Measurements from ENCODE around the gene RUNX1.
"Not testable (repeated sequence)": the region's sequence is repeated elsewhere in the genome, so short reads cannot be mapped to it uniquely, and the experiment has no call there.

Gene RUNX1

DNA sequence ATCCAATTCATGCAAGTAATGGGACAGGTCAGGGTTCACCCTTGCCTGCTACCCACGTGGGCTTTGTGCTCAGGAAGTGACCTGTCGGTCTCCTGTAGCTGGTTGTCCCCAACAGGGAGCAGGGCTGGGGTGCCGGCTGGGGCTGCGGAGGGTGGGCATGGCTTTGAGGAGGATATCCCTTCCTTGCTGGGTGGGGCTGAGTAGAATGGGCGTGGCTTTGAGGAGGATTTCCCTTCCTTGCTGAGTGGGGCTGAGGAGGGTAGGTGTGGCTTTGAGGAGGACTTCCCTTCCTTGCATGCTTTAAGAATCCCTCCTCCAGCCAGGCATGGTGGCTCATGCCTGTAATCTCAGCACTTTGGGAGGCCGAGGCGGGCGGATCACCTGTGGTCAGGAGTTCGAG, 229.1 kb downstream of the RUNX1 start:
- DNase-seq: no peak

DNA sequence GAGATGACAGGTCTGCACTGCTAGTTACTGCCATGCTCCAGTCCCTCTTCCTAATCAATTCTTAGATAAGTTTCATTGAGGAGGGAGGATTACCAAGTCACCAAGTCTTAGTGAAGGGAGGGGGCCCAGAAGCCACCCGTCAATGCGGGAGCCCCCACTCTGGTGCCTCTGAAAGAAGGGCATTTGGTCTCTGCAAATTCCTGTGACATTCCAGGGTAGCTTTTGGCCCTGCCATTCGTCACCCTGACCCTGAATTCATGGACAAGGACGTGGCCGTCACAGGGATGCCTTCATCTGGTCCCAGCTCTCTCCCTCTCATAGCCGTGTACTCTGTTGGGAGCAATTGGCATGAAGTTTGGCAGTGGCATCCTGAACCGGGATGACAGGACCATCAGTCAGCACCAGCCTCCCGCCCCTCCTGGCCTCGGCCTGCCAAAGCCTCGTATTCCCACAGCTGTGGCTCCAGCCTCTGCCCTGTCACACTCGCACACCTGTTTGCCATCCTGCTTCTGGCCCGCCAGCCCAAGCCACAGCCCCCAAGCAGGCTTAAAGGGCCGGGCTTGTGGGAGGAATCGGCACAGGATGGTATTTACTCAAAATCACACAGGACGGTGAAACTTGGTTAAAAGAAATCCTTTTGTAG, 229.6 kb downstream of the RUNX1 start:
- DNase-seq: no peak

DNA sequence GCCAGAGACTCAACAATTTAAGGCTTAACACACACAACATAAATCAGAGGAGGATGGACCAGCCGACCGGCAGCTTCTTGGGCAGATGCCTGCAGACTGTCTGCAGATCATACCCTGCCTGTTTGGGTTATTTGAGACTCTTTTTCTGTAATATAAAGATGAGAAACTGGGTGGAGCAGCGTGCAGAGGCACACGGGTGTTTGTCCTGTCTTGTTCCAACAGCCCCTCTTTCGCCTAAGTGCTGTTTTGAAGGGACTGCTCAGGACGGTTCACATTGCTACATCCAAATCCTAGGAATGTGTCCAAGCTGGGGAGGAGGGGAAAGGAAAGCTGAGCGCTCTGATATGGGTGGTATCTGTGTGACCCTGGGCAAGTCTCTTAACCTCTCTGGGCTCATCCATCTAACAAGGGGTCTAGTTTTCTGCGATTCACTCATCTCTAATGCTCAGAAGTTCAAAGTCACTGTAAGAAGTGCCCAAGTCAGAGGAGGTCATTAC, 230.4 kb downstream of the RUNX1 start:
- no peak for DNase-seq

DNA sequence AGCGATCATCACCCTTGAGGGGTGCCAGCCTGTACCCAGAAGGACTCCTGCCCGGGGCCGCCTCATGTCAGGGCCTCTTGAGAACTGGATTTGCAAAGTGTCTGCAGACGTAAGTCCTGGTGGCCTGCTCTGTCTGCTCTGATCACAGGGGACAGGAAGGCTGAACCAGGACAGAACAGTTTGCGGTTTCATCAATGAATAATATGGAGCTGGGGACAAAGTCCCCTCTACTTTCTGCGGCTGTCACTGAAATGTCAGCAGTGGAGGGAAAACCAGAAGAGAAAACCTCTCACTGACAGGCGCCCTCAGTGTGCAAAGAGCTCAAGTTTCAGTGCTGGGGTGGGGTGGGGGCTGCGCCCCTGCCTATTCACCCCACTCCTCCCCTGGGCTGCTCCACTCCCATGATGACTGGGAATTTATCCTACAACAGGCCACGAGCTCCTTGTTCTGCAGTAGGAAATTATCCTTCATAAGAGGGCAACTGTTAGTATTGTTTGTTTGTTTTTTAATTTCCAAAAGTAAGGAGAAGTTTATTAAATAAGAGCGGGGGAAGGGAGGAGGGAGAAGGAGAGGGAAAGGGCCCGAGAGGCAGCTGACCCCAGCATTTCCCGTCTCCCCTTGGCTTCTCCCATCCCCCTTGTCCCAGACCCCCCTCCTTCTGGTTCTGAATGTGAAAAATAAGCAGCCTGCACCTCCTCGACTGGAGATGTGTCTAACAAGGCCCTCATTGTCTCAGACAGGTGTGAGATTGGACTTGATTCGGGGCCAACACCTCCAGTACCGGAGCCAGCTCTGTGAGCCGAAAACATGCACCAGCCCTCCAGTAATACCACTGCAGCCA, 231.1 kb downstream of the RUNX1 start:
- DNase-seq: no peak

DNA sequence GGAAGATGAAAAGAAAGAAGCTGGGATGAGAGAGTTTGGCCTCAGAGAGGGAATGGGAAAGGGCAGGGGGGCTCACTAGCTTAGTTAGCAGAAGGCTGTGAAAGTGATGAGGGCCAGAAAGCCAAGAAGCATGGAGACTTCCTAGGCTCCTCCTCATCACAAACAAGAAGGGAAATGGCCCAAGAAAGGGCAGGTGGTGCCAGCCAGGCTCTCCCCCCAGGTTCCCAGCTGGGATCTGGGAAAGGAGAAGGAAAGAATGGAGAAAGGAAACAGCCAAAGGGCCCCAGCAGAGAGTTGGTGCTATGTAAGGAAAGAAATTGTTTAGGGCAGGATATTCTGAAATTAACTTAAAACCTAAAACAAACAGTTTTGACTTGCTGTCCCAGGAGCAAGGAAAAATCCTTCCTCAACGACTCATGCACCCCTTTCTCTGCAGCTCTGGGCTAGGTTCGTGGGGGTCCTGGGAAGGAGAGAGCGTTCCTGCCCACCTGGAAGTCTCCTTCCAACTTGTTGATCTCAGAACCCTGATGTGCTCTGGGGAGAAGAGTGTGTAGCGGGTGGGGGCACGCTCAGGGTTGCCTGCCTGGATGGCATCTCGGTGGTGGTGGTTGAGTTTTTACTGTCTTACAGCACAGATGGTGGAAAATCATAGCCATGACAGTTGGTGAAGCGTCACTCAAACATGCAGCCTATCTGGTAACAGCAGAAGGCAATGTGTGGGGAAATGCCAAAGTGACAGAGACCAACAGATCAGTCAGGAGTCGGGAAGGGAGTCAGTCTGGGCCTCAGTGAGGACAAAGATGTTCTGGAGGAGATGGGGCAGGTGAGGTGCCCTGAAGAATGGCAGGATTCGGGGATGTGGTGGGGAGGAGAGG, 233.0 kb downstream of the RUNX1 start:
- DNase-seq: no peak

DNA sequence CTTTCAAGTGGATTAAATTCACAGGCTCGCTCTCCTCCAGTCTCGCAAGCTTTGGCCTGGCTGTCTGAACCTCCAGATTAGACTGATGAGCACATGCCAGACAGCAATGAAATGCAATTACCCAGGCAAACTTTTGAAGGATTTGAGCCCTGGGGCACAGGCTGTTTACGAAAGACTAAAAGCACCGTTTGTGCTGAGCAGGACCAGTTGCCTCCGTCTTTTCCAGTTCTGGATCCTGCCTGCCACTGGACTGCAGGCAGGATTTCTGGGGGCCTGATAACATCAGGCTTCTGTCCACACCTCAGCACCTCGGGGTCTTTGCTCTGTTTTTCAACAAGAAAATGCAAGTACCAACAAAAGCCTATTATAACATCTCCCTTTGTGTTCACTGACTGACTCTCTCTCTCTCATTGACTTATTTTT, 234.6 kb downstream of the RUNX1 start:
- DNase-seq: no peak

DNA sequence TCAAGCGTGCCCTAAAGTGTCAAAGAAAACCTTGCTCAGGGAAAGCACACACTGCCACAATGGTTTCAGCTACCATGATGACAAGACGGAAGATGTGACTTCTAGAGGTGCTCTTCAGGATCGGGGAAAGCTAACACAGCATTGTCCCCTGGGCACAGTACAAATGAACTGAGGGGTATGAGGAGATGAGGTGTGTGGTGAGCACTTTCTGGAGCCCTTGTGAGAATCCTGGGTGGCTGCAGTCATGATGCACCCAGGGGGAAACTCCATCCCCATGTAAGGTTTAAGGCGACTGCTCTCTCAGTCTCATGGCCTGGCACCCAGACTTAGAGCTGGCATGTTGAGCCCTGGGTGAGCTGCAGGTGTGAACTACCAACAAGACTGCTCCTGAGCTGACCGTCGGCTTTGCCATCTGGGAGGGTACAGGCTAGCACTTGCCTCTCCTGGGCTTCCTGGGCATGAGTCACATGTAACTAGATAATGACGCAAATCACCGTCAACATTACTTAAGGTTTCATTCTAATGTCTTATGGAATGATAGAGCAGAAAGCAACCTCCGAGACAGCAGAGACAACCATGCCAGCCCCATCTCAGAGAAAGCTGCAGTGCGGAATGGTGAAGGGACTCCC, 235.7 kb downstream of the RUNX1 start:
- DNase-seq: no peak

DNA sequence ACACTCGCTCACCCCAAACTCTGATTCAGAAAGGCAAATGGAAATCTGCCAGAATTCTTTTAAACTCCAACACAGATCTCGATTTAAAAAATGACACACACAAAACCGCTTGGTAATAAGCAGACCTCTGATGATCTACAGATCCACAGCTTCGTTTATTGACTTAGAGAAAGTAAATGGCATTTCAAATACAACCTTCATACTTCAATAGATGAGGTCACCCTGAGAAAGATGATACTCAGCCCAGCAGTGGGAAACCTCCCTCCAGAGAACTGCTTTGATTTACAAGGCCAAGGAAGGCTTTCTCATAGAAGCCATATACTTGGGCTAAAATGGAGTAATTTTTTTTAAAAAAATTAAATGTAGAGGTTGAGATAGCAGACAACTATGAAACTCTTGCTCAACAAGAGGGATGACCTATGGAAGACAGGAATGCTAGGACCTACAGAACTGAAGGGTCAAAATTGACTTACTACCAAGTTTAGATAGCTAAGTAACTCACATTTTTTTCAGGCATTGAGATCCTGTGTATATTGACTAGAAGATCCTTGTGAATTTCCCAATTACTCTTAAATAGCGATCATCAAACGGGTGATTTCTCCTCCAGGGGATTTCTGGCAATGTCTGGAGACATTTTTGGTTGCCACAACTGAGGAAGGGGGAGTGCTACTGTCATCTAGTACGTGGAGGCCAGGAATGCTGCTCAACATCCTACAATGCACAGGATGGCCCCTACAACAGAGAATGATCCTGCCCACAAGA, 236.4 kb downstream of the RUNX1 start:
- no peak for DNase-seq

DNA sequence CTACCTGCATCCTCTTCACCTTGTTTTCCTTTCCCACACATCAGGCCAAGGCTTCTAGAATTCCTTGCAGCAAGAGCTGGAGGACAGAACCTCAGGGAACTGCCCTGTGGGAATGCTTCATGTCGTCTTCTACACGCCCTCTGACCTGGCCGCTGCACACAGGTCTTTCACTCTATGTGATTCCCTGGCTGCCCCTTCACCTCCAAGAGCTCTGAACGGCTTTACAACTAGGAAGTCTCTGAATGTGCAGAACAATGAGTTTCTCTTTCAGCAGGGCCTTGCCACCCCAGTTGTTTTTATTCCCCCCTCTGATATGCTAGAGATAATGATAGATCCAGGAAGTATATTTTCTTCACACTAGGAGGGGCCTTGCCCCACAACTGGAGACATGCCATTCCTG, 237.7 kb downstream of the RUNX1 start:
- no peak for DNase-seq

DNA sequence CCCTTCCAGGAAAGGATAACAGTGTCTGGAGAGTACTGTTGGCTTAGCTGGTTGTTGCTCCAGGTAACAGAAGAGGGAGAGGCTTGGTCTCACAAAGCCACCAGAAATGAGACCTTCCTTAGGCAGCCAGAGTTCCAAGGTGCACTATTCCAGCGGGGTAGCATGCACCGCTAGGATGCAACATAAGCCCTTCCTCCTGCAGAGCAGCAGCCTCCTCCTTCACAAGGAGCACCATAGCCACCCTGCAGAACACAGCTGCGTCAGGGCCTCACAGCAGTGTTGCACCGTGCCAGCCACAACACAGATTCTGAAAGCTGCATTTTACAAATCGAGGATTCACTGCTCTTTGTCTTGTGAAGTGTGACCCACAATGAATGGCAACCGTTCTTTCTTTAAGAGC, 238.3 kb downstream of the RUNX1 start:
- DNase-seq: no peak

DNA sequence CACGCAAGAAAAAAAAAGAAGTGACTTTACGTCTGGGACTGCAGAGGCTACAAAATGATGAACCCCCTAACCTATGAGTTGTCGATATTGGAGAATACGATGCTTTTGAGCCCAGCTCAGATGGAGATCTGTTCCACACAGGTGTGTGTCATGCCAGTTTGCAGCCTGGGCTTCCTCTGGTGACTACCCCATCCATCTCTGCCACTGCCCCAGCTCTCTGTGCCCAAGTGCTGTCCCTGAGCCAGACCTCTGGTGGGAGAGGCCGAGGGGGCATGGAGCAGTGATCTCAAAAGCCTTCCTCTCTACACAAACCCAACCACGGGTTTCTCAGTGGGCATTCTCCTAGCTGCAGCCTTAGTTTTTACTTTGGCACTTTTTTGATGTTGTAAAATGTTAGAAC, 239.3 kb downstream of the RUNX1 start:
- no peak for DNase-seq

DNA sequence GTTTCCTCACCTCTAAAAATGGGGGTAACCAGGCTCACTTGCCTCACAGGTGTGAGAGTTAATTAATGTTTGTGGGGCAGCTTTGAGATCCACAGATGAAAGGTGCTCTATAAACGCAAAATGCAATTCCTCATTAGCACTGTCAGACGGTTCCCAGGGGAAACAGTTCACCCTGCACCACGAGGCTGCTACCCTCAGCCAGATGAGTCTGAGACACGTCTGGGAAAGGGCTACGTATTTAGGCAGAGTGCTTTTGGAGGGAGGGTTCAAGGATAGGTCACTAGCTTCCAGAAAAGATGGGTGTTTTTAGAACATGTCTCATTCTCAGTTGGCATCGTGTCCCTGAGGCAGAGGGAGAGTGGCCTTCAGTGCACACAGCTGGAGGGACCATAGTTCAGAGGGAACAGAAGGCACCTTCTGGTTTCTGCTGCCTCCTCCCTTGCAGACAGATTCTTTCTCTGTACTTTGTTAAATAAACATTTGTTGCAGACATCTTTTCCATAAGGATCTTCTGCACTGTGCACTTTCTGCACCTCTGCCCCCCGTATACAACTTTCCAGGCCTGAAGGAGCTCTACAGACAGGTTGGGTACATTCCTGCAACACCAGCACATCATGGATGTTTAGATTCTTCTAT, 240.4 kb downstream of the RUNX1 start:
- DNase-seq: no peak

DNA sequence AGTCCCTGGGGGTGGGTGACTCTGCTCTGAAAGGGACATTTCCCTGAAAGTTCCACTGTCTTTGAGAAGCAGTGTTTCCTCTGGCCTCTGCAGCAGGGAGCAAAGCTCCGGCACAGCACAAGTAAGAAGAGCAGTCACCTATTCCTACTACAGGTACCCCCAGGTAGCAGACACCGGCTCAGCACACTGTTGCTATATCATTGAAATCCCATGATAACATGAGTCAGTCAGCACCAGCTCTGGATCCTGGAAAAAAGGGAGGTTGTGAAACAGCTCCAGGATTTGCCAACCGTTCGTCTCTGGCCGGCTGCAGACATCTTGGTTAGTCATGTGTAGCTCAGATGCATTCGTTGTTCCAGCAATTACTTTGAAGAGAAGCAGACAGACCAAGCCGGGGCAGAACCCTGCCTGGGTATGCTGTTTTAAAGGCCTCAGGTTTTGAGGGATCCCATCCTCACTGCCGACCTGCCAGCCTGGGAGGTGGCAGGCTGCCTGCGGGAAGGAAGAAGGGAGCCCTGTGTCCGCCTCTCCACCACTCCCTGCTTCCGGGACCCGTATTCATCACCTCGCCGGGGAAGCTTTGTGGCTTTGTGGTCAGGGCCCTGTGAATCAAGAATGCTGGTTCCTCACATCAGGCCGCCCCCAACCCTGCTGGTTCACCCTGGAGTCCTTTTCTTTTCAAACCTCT, 241.1 kb downstream of the RUNX1 start:
- peak; percentile 52 for DNase-seq

DNA sequence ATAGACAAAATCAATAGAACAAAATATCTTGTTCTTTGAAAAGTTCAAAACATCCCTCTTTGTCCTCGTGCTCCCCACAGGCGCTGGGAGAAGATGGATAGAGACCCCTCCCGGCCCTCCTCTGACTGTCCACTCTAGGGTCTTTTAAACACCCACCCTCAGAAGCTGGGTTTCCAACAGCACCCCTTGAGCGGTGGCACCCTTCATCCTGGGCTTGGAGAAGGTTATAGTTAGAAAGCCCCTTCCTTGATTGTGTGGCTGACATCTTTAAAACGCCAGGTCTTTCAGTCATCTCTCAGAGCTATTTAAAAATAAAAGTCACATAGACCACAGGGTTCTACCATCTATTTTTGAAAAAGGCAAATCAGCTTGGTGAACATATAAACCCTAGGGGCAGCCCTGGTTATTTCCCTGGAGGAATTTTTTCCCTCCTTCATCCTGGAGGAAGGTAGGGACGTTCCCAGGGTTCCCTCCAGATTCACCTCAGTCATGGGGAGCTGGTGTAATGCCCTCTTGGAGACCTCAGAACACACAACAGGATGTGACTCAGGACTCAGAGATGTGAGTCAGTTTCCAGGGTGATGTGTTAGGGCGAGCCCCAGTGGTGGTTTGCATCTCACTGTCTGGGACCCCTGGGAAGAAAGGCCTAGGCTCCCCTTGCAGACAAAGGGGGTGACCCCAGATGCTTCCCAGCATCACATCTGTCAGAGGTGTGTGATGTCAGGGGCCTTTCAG, 241.8 kb downstream of the RUNX1 start:
- DNase-seq: peak; percentile 56

DNA sequence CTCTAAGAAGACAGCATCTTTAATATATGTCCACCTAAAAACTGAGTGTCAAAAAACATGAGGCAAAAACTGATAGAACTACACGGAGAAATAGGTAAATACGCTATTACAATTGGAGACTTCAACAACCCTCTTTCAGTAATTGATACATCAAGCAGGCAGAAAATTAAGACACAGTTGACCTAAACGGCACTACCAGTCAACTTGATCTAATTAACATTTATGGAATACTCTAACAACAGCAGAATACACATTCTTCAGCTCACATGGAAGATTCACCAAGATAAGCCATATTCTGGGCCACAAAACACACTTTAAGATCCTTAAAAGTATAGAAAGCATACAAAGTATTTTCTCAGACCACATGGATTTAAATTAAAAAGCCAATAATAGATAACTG, 242.7 kb downstream of the RUNX1 start:
- DNase-seq: no peak

DNA sequence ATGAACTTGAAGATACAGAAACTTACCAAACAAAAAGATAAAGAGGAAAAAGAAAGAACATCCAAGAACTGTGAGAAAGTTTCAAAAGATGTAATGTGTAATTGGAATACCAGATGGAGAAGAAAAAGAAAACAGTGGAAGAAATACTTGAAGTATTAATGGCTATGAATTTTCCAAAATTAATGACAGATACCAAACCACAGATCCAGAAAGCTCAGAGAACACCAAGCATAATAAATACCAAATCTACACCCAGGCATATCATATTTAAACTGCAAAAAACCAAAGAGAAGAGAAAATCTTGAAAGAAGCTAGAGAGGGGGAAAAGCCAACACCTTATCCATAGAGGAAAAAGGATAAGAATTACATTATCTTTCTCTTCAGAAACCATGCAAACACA, 243.9 kb downstream of the RUNX1 start:
- DNase-seq: no peak

DNA sequence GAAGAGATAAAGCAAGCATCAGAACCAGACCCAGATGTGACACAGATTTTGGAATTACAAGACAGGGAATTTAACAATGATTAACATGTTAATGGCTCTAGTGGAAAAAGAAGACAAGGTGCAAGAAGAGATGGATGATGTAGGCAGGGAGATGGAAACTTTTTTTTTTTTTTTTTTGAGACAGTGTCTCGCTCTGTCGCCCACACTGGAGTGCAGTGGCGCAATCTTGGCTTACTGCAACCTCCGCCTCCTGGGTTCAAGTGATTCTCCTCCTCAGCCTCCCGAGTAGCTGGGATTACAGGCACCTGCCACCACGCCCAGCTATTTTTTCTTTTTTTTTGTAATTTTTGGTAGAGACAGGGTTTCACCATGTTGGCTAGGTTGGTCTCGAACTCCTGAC, 244.5 kb downstream of the RUNX1 start:
- not testable (repeated sequence) for DNase-seq

DNA sequence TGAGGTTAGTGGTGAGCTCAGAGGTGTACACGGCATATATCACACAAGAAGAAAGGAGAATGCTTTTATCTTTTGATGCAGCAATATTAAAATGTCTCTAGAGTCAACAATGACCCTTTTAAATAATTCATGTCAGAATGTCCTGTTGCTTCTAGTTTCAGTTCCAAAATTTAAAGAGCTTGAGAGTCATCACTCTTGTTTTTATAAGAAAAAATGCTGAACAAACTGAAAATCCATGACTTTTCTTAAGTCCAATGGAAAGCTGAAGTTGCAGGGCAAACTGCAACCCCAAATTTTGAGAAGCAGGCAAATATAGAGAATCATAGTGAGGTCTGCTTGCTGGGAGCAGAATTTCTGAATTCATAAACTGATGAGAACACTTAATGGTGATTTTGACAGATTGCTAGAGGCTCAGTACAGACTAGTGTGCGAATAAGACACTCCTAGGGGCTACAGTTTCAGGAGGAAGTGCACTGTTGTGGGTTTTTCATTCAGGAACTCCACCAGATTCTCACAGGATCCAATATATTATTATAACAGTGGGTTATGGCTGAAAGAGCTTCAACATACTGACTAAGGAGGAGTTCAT, 245.2 kb downstream of the RUNX1 start:
- DNase-seq: no peak

DNA sequence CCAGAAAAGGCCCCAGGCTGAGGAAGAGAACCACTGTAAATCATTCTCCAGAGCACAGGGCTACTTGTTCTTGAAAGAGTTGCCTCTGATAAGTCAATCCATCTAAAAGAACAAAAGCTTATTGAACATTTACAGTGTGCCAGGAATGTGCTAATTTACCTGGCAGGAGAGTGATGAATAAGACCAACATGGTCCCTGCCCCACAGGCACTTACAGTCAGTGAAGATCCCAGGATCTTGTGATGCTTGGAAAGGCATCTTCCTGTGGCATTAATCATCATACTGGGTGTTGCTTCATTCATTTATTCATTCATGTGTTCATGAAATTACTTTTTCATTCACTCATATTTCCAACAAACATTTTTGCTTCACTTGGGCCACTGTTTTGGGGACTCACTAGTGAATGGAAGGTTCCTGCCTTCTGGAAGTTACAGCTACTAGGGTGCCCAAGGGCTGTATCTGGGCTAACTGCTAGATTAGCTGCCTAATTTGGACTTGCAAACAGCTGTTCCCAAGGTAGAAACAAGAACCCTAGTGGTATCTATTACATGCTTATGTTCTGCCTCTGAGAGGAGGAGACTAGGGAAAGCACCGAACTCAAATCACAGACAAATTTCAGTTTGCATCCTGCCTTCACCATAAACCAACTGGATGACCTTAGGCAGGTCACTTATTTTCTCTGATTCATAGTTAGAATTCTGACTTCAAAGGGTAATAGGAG, 246.8 kb downstream of the RUNX1 start:
- no peak for DNase-seq
